Cardiac septum (tissue), 1 donor: Measurements from ENCODE around the gene CCDC137. TPM values are rescaled to one million over a fixed set of nuclear protein-coding genes. Genes with fewer than 3 reads are reported as not detected.
A peak's percentile ranks its signal among the peaks of the same experiment; 100 is the strongest.

Experiments
- DNase-seq: peaks from one replicate; pipeline ENCODE4 v3.0.0-alpha.2; 2020; ENCODE audit warnings: low spot score
- intact Hi-C: fragments of 100-400 bp; cut with DNase I; formaldehyde crosslinking; loops from one replicate; pipeline ENCODE4 v1.14.0; 2022
- total RNA-seq: library from RNA; stranded (reverse); fragmentation: NEBNext Ultra II Directional; extraction: Animal tissue kit (Norgen Biotek cat#: 25700); gene quantifications from one replicate; pipeline ENCODE4 v1.2.1, GENCODE V29; 2021
- donor health status: DM: no; HTN: no; CAD: no.

The CCDC137 gene
- total RNA-seq, 1 donor from 2014 or later, result 8.2 TPM

GRCh38 chr17:81711814-81712467 is 45.4 kb downstream of the CCDC137 start, which contains the start of gene SLC25A10:
Gene SLC25A10 (plus strand): TSS chr17:81712284. CDS start chr17:81712427, 143 bp downstream.
- DNase-seq, result peak; percentile 90
- intact Hi-C loops, result no loop called here

GRCh38 chr17:81712468-81713003 is 46.0 kb downstream of the CCDC137 start:
- no peak for DNase-seq
- intact Hi-C loops, result no loop called here

GRCh38 chr17:81713004-81713555 is 46.5 kb downstream of the CCDC137 start:
- intact Hi-C loops, result no loop called here
- DNase-seq, result no peak

- intact Hi-C loops, result no loop called here
- DNase-seq, result no peak
Measured at GRCh38 chr17:81713556-81714411, 47.2 kb downstream of the CCDC137 start.

GRCh38 chr17:81714412-81715106 is 48.0 kb downstream of the CCDC137 start:
- DNase-seq, result no peak
- intact Hi-C loops, result no loop called here

- DNase-seq, result no peak
- intact Hi-C loops, result no loop called here
Measured at GRCh38 chr17:81715107-81715871, 48.8 kb downstream of the CCDC137 start.

GRCh38 chr17:81715872-81716673 is 49.5 kb downstream of the CCDC137 start:
- intact Hi-C loops, result no loop called here
- no peak for DNase-seq

GRCh38 chr17:81716674-81716996 is 50.1 kb downstream of the CCDC137 start:
- DNase-seq, result no peak
- intact Hi-C loops, result no loop called here

GRCh38 chr17:81717049-81717765 is 50.7 kb downstream of the CCDC137 start:
- intact Hi-C loops, result no loop called here
- no peak for DNase-seq

- intact Hi-C loops, result no loop called here
- DNase-seq, result no peak
Measured at GRCh38 chr17:81717766-81718089, 51.2 kb downstream of the CCDC137 start.

- no peak for DNase-seq
- intact Hi-C loops, result no loop called here
Measured at GRCh38 chr17:81719410-81720266, 53.1 kb downstream of the CCDC137 start.

- intact Hi-C loops, result no loop called here
- DNase-seq, result no peak
Measured at GRCh38 chr17:81720267-81721071, 53.9 kb downstream of the CCDC137 start.

GRCh38 chr17:81722184-81723120 is 55.9 kb downstream of the CCDC137 start:
- DNase-seq, result no peak
- intact Hi-C loops, result no loop called here
